MM.1S (cell line): ENCODE data around the gene BMS1.

Experiments
- EZH2 ChIP-seq: fragments of 300-600 bp; sonication (generic); optimal IDR thresholded peaks from 2 replicates; pipeline ENCODE3; 2017; ENCODE audit warnings: low read depth, mild to moderate bottlenecking, antibody characterized with exemption, low read length, mixed read lengths
- EZH2phosphoT487 ChIP-seq: fragments of 300-600 bp; sonication (generic); IDR thresholded peaks from 2 replicates; pipeline ENCODE4 v1.6.1; 2018; ENCODE audit warnings: antibody characterized with exemption, low read length
- TF ChIP-seq, protein P1 (sequence below): fragments of 300-600 bp; sonication (generic); IDR thresholded peaks from 2 replicates; pipeline ENCODE4 v1.5.1; 2016; ENCODE audit warnings: antibody characterized with exemption, low read length, mixed read lengths

DNA sequence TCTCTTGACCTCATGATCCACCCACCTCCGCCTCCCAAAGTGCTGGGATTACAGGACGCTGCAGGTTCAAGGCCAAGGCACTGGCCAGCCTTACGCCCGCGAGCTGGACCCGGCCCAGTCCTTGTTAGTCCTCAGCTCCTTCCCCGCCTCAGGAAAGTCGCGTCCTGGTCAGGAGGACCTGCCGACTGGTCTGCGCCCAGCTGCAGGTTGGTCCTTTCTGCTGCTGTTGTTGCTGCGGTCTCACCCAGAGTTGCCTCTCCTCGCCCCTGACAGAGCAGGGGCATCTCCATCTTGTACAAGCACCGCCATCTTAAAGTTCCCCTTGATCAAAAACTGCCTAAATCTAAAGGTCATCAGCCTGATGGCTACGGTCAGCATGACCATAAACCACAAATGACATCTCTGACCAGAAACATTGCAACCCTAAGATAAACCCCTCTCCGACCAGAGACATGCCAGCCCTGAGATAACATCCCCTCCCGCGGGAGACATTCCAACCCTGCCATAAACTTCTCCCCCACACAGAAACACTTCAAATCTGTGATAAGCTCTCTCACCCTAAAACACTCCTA is 13.9 kb upstream of the BMS1 start:
- TF ChIP-seq, protein P1, sequence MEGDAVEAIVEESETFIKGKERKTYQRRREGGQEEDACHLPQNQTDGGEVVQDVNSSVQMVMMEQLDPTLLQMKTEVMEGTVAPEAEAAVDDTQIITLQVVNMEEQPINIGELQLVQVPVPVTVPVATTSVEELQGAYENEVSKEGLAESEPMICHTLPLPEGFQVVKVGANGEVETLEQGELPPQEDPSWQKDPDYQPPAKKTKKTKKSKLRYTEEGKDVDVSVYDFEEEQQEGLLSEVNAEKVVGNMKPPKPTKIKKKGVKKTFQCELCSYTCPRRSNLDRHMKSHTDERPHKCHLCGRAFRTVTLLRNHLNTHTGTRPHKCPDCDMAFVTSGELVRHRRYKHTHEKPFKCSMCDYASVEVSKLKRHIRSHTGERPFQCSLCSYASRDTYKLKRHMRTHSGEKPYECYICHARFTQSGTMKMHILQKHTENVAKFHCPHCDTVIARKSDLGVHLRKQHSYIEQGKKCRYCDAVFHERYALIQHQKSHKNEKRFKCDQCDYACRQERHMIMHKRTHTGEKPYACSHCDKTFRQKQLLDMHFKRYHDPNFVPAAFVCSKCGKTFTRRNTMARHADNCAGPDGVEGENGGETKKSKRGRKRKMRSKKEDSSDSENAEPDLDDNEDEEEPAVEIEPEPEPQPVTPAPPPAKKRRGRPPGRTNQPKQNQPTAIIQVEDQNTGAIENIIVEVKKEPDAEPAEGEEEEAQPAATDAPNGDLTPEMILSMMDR: no peak
- TF ChIP-seq EZH2 (no peak), EZH2phosphoT487 (no peak)
